Lower leg skin (tissue), 4 donors: Measurements from ENCODE around the gene TRIM7. TPM values are rescaled to one million over a fixed set of nuclear protein-coding genes. Genes with fewer than 3 reads are reported as not detected.
"Not testable (repeated sequence)": the region's sequence is repeated elsewhere in the genome, so short reads cannot be mapped to it uniquely, and the experiment has no call there.

Source experiments
- DNase-seq, 2 donors: peaks; one replicate each; pipeline ENCODE4 v3.0.0-alpha.2; 2019; ENCODE audit warnings: low spot score in 2 of 2
- H3K4me3 ChIP-seq: fragments of 200-600 bp; sonication (generic); 2 replicates; pipeline ENCODE4 v1.5.1; 2017; ENCODE audit warnings: mild to moderate bottlenecking, low read depth; ENCODE audit not compliant: poor library complexity, severe bottlenecking
- POLR2A ChIP-seq, 2 donors: fragments of 450-650 bp; IDR thresholded peaks; one replicate each; pipeline ENCODE4 v1.6.1; 2016 to 2017; ENCODE audit warnings: antibody characterized with exemption in 2 of 2, mild to moderate bottlenecking in 1 of 2, moderate library complexity in 1 of 2
- WGBS, 2 donors: methylation state at CpG; one replicate each; pipeline ENCODE4 v1.1.5; 2018; 5-methylcytosine and 5-hydroxymethylcytosine counted together
- intact Hi-C: fragments of 100-400 bp; cut with DNase I; formaldehyde crosslinking; loops from one replicate; pipeline ENCODE4 v1.15.0; 2023; ENCODE audit warnings: low total_unique reads
- total RNA-seq, 4 donors: library from RNA; depleted of rRNA; stranded (reverse); fragments of >200 nt; gene quantifications; one replicate each; pipeline ENCODE4 v1.1.0, GENCODE V29; 2016
- TF ChIP-seq, protein P1 (sequence below), 3 donors: fragments of 450-650 bp; IDR thresholded peaks; one replicate each; pipeline ENCODE4 v1.5.1; 2016; ENCODE audit warnings: antibody characterized with exemption in 3 of 3, mild to moderate bottlenecking in 3 of 3, moderate library complexity in 2 of 3

TRIM7 gene
- total RNA-seq, 4 donors from 2014 or later = 77.2 to 144 (median 89.8) TPM

DNA sequence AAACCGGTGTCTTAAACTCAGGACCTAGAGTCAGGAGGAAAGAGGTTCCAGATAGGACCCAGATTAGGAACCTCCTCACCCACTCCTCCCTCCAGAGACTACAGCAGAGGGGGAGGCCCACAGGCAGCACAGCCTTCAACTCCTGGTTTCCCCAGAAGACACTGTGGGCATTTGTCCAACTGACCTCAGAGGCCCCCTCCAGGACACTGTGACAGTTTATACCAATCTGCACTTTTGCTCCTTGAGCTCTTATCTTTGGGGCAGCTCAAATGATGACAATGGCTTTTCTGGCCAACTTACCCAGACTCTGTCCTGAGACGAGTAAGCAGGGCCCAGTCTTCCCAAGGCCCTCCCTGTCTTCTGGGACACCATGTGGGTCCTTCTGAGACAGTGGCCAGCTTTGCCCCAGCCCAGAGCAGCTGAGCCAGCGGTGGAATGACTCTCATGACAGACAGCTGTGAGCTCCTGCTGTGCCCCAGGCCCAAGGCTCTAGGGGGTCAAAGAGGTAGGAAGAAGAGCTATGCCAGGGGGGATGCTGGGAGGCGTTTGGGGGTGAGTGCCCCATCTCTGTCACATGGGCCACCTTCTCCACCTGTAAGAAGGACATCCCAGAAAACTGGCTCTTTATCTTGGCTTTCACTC, 43.3 kb downstream of the TRIM7 start:
- H3K4me3 ChIP-seq = no peak overlapping the region
- WGBS, 2 donors = 73 to 90% methylated on average over 4 of the region's 4 CpGs
- intact Hi-C loops = no loop called here
- TF ChIP-seq, protein P1, sequence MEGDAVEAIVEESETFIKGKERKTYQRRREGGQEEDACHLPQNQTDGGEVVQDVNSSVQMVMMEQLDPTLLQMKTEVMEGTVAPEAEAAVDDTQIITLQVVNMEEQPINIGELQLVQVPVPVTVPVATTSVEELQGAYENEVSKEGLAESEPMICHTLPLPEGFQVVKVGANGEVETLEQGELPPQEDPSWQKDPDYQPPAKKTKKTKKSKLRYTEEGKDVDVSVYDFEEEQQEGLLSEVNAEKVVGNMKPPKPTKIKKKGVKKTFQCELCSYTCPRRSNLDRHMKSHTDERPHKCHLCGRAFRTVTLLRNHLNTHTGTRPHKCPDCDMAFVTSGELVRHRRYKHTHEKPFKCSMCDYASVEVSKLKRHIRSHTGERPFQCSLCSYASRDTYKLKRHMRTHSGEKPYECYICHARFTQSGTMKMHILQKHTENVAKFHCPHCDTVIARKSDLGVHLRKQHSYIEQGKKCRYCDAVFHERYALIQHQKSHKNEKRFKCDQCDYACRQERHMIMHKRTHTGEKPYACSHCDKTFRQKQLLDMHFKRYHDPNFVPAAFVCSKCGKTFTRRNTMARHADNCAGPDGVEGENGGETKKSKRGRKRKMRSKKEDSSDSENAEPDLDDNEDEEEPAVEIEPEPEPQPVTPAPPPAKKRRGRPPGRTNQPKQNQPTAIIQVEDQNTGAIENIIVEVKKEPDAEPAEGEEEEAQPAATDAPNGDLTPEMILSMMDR (IDR thresholded peaks at IDR 0.05) = no peak
- no peak for TF ChIP-seq POLR2A (IDR thresholded peaks at IDR 0.05)
- DNase-seq = peak in 1 of 2 donors; percentile 68

DNA sequence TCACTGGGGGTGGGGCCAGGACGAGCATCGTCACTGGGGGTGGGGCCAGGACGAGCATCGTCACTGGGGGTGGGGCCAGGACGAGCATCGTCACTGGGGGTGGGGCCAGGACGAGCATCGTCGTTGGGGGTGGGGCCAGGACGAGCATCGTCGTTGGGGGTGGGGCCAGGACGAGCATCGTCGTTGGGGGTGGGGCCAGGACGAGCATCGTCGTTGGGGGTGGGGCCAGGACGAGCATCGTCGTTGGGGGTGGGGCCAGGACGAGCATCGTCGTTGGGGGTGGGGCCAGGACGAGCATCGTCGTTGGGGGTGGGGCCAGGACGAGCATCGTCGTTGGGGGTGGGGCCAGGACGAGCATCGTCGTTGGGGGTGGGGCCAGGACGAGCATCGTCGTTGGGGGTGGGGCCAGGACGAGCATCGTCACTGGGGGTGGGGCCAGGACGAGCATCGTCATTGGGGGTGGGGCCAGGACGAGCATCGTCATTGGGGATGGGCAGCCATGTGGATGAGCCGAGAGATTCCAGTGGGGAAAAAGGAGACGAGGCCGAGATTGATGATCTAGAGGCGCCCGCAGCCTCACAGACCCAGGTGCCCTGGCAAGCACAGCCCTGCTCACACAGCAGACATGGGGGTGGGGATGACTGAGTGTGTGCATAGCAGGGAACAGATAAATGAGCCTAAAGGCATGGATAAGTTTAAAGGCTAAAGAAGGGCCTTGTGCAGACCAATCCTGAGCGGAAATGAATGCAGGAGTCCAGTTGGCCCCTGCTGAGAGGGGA, 44.1 kb downstream of the TRIM7 start:
- WGBS, 2 donors = 24 to 31% methylated on average over 10 to 12 of the region's 48 CpGs
- peak in 1 of 2 donors; percentile 87 for DNase-seq
- intact Hi-C loops, H3K4me3 ChIP-seq: not testable (repeated sequence)

DNA sequence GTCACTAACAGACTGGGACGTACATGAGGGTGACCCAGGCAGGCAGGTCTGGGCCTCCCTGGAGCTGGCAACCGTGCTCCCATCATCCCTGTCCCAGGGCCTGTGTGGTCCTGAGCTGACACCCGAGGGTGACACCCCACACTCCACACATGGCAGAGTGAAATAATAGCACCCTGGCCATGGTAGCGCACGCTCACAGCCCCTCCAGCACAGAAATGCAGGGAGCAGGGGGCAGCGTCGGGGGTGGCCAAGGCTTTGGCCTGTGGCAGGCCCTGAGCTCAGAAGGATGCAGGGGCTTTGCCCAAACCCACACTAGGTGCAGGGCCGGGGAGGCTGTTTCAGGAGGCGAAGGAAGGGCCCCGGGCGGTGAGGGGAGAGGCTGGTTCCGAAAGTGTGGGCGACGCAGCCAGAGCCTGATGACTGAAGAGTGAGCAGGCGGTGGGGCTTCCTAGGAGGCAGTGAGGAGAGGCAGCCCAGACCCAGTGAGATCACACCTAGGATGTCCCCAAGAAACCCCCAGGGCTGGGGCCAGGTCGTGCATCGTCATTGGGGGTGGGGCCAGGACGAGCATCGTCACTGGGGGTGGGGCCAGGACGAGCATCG, 44.7 kb downstream of the TRIM7 start:
- no peak for TF ChIP-seq POLR2A (IDR thresholded peaks at IDR 0.05)
- TF ChIP-seq, protein P1 (IDR thresholded peaks at IDR 0.05) = no peak
- peak in 1 of 2 donors; percentile 87 for DNase-seq
- intact Hi-C loops = no loop called here
- WGBS, 2 donors = 49 to 54% methylated on average over 13 to 19 of the region's 21 CpGs
- no peak overlapping the region for H3K4me3 ChIP-seq

DNA sequence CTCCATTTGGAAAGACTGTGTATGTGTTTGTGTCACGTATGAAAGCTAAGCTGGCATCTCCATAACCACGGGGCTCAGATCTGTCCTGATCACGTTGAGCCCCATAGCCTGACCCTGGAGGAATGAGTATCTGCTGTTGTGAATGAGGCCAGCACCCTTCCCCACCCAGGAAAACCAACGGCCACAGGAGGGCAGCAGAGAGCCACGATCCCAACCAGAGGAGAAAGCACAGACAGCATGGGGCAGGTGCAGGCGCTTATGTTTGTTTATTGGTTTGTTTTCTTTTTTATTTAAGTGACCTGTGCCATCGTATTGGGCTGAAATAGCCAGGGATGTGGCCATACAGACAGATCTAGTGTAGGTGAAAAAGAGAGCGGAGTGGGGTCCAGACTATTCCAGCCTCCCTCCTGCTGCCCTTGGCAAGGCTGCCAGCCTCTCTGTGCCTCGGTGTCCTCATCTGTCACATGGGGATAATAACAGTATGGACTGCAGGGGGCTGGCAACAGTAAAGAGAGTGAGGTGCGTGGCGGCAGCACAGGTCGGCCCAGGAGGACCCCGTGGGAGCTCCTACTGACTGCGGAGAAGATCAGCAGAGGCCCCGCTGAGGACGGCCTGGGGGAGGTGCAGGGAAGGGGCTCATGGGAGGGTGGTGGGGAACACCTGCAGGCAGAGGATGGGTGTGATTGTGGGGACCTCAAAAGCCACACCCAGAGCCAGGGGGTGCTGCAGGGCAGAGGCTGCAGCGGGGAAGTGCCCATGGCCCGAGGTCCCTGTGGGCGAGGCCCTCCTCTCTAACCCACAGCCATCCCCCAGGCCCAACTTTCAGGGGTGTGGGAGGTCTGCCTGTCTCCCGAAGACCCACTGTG, 45.5 kb downstream of the TRIM7 start:
- peak; percentile 83 to 98 for DNase-seq
- intact Hi-C loops = loop anchor here (10.0 kb wide), 1 partner anchor 295 kb away; the partner anchor contains the start of gene ZFP62
- H3K4me3 ChIP-seq = no peak overlapping the region
- 49 to 52% methylated on average over 20 of the region's 20 CpGs for WGBS, 2 donors
- TF ChIP-seq POLR2A (IDR thresholded peaks at IDR 0.05) = no peak
- TF ChIP-seq, protein P1 (IDR thresholded peaks at IDR 0.05) = peak in 1 of 3 donors; percentile 34

DNA sequence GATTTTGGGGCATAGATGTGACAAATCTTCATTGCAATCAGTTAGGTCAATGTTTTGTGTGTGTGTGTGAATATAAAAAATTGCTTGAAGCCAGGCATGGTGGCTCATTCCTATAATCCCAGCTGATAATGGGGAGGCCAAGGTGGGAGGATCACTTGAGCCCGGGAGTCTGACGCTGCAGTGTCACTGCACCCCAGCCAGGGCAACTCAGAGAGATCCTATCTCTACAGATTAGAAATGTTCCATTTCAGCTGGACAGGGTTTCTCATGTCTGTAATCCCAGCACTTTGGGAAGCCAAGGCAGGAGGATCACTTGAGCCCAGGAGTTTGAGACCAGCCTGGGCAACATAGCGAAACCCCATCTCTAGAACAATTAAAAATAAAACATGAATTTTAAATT, 46.1 kb downstream of the TRIM7 start:
- DNase-seq = no peak
- intact Hi-C loops = loop anchor here (10.0 kb wide), 1 partner anchor 294 kb away; the partner anchor contains the start of gene ZFP62
- TF ChIP-seq, protein P1 (IDR thresholded peaks at IDR 0.05) = no peak
- TF ChIP-seq POLR2A (IDR thresholded peaks at IDR 0.05) = no peak
- H3K4me3 ChIP-seq = no peak overlapping the region
- 92 to 95% methylated on average over 3 of the region's 3 CpGs for WGBS, 2 donors
